SW480 (cell line): ENCODE data around the gene PEAK1.
A peak's percentile ranks its signal among the peaks of the same experiment; 100 is the strongest.

Experiments
- DNase-seq: peaks from one replicate; pipeline ENCODE4 v3.0.0-alpha.2; 2016; ENCODE audit warnings: low spot score

Gene PEAK1

DNA sequence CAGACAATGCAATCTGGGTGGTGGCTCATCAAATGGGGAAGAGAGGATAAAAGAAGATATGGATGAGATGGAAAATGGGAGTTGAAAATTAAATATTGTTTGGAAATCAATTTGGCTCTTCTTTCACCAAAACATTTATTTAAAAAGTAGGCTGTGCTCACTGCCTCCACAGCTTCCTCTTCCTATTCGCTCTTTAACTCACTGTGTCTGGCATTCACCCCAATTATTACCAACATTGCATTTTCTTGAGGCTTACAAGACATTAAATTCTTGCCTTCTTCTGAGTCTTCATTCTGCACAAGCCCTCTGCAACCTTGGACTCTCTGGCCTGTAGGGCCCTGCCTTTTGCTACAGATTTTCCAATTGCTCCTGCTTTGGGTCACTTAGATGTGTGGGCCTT lies 296.1 kb downstream of the PEAK1 start:
- no peak for DNase-seq

DNA sequence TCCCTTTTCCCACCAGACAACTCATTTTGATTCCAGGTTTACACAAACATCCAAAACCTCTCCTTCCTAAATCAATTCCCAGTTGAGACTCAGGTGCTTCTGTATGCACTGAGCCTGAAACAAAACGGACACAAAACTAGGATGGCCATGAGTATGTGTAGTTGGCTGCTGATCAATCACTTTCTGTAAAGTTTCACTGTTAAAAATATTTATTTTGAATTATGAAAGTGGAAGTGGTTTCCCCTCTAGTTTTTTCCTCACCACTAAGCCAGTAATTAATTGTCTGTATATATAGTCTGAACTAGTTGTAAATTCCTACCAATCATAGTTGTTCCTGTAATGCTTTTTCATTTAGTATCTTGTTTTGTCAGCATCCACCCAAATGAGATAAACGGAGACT lies 297.3 kb downstream of the PEAK1 start:
- no peak for DNase-seq

DNA sequence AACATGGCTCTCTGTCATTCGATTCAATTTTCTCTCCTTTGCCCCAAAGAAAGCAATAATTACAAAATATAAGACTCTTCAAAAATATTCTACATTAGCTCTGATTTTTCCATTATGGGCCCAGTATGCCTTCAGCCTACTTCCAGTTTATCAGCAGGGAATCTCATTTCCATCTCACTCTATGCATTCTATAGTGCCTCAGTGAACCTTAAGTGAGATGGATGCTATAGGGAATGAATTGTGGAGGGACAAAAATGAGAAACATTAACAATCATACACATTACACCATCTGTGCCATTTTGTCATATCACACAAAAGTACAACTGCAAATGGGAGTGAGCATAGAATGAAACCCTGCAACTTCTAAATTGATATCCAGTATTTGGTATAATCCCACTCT lies 298.3 kb downstream of the PEAK1 start:
- DNase-seq = no peak

DNA sequence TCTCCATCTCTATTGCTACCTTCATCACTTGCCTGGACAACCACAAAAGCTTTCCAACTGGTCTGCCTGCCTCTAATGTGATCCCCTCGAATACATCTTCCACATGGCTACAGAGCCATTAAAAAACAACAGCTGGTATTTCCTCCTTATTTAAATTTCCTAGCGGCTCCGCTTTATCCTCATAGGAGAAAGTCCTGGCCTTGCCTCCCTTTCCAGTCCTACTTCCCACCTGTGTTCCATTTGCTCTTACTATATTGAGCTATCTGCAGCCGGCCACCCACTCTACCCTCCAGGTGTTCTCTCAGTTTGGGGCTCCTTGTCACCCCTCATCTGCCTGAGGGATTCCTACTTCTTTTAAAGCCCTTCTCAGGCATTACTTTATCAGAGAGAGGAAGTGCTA lies 299.3 kb downstream of the PEAK1 start:
- DNase-seq = no peak

DNA sequence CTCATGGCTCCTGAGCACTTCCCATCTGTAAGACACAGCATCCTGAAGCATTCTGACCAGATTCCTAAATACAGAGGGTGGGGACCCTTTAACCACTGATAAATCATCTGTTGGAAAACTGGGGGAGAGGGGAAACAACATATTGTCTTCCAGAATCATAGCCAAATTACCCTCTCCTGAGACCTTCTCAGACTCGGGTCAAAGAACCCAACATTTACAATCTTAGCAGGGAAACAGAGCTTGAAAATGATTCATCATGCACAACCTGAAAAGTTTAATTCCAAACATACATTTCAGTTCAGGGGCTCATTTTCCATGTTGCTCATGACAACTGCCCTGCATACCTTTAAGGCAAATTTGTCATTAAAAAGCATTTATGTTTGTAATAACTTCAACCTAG lies 300.5 kb downstream of the PEAK1 start:
- no peak for DNase-seq

DNA sequence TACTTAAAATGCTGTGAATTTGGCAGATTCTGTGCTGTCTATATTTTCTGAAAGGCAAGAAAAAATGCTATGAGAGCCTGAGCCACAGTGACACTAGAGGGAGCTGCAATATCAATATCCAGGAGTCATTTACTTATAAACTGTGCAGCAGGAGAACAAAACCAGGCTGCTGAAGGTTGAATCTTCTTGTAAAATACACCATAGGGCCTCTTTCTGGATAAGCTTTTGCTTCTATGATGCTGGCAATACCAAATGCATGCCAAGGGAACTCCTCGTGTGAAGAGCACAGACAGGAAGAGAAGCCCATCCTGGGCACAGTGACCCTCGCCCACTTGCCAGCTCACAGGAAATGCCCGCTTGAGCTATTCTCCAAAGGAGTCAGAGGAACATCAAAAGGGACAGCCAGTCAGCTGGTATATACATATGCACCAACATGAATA lies 301.0 kb downstream of the PEAK1 start:
- DNase-seq = peak; percentile 66

DNA sequence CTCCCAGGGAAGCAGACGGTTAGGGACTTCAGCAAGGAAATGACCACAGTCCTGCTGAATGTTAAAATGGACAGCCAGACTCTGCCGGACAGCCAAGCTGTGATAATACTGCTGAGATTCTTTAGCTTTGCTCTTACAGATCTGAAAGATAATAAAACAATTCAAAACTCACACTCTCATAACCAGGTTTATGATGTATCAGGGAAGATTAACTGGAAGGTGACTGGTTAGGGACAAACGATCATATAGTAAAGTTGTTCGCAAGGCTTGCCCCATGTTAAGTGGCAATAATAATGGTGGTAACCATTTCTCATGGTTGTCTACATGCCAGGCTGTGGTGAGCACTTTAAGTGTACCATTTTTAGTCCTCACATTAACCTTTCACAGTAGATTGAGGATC lies 304.7 kb downstream of the PEAK1 start:
- DNase-seq = no peak

DNA sequence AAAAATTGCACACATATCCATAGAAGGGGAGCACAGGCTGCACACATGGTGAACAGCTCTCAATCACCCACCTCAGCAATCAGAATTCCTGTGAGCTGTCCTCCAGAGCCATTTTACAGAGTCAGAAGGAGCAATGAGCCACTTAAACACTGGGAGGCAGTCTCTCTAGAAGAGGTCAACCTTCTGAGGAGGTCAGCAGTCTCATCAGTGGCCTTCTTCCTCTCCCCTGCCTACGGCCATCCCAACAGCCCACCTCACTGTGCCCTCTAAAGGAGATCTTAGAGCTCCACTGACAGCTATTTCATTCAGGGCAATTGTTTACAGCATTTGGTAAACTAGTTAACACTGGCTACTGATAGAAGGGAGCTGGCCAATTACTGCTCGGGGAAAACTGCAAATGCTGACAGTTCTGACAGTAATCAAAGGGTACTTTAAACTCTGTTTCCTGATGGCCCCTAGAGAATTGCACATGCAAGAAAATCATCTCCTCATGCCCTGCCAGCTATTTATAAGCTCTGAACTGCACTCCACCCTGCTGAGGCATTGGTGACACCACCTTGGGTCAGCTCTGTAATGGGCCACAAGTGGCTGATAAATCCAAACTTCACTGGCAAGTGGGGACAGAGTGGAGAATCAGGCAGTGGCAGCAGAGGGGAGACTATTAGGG lies 306.9 kb downstream of the PEAK1 start:
- DNase-seq = no peak

DNA sequence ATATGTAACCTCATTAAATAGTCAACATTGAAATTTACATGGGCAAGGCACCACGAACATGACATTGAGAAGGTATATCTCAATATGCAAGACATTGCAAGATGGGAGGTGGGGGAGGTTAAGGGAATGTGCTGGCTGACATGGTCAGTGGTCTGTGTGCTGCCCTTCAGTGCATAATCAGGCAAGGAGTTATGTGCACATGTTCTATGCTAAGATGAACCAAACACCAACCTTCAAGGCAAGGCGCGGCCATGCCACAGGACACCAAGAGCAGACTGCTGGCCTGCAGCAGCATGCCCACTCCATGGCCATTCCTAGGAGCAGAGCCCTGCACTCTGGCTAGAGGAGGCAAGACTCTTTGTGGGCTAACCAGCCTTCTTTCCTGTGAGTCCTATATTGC lies 308.1 kb downstream of the PEAK1 start:
- no peak for DNase-seq

DNA sequence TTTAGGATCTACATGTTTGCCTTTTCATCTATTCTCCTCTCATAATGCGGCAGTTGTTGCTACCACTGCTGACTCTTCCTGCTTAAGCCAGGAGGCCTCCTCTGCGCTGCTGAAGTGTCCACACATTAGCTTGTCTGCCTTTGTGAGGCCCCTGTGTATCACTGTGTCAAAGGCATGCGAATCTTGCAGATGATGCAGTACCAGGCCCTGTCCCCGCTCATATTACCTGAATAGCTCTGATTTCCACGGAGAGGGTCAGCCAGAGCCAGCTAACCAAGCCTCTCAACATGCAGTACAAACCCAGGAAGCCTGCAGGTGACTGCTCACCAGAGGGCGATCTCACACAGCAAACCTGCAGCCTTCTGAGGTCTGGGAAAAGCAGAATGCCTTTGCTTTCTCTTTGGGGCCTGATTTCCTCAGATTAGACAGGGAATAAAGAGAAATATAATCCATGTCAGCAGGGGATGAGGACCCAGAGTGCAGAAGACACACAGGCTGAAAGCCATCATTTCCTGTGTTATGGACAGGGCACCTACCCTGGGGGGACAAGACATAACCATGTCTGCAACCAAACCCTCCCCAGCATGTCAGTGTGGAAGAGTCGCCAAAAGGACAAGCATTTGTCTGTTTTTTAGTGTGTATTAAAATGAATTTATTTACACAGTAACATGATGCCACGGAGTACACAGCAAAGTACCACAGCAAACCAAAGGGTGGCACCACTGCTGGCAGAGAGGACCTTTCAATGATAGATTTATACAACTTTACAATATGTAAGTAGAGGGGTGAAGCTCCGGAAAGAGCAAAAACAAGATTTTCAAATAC lies 312.2 kb downstream of the PEAK1 start:
- peak; percentile 46 for DNase-seq

DNA sequence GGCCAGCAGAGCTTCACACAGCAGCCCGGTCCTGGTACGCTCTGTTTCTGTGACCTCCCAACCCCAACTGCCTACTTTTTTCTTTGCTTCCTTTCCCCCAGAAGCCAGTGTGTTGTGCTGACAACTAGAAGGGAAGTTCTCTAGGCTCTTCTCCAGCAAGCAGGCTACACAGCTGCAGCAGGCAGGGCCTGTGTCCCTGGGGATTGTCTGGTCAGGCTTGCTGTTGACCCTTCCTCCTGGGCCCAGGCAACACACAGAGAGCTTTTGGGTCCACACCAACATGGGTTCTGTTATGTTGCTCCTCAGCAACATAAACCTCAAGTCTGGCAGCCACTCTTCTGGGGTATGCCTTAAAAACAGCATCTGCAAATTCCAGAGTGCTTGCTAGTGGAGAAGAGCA lies 312.8 kb downstream of the PEAK1 start:
- no peak for DNase-seq

DNA sequence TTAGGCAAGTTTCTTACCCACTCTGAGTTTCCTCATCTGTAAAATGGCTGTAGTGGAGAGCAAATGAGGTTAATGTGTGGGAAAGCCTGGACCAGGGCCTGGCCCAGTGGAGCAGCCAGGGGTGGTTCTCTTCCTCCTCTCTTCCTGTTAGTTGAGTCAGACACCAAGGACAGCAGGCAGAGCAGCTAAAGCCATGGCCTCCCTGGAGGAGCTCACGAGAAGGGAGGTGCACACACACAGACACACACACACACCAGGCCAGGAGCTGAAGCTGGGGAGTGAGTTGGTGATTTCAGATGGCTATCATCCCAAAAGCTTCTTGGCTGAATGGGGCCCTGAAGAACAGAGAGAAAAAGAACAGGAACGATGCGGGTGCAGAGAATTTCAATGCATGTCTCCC lies 315.7 kb downstream of the PEAK1 start:
- no peak for DNase-seq

DNA sequence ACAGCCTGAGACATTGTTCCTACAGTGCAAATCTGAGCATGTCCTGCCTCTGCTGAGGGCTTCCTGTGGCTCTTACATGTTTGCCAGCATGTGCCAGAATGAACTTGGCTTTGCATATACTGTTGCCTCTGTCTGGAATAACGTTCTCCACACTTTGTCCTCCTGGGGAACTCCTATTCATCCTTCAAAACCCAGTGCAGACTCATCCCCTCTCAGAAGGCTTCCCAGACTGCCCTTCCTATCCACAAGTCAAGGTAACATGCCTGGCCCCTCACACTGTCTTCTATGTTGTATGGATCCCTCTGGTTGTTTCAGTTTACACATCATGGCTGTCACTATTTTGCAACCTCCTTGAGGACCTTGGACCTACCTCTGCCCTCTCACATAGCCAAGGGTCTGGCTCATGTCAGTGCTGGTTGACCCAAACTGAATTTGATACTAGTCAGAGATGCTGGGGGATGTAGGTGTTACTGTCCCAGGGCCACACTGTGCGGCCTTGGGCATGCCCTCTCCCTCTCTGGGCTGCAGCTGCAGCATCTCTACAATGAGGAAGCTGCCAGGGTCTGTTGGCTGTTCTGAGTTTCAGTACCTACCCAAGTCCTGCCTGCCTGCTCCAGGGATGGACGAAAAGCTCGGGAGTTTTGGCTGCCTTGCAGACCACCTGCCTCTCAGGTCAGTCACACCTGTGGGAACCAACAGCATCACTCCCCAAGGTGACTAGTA lies 320.0 kb downstream of the PEAK1 start:
- DNase-seq = no peak

DNA sequence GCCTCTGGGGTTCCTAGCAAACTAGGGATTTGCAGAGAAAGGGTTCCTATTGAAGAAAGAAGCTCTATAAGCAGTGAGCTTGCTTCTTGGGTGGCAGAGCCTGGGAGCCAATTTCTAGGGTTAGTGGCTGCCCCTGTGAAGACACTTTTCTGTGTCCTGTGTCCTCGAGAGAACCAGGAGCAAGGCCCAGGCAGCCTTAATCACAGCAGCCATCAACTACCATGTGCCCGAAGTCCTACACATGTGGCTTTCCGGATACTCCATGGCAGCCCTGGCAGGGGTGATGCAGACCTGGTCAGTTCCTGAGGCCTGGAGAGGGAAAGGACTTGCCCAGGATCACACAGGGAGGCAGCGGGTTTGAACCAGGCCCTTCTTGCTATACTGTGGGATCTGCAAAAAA lies 321.3 kb downstream of the PEAK1 start:
- no peak for DNase-seq

DNA sequence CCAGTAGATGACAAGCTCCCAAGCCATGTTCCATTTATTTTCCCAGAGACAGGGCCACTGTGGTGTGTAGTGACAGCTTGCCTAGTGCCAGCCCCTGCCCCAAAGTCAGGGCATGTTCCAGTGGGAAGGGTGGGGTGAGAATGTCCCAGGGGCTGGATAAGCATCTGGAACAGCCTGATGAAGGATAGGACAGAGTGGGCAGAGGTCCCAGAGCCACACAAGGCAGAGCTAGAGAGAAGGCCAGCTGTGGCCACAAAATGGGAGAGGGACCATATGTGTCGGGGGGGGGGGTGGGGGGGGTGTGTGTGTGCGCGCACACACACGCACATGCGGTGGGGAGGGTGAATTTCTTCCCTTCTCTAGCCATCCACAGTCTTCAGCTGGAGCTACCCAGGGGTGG lies 322.0 kb downstream of the PEAK1 start:
- DNase-seq = no peak

DNA sequence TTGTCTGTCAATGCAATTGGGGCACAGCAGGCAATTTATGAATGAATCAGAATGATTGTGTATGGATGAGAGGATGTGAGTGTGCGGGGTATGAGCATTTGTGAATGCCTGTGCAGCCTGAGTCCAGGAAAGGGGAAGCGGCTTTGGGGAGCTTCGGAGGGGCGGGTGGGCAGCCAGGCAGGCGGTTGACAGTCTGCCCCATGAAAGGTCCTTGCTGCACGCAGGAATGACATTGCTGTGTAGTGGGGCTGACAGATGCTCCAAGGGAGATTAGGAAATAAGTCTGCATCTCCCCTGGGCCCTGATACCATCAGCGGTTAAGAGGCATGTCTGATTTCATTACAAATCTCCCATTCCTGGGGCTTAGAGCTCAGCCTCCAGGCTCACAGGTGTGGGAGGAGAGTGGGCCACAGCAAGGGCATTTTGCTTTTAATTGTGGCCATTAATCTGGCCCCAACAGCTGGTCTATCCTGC lies 322.6 kb downstream of the PEAK1 start:
- no peak for DNase-seq

DNA sequence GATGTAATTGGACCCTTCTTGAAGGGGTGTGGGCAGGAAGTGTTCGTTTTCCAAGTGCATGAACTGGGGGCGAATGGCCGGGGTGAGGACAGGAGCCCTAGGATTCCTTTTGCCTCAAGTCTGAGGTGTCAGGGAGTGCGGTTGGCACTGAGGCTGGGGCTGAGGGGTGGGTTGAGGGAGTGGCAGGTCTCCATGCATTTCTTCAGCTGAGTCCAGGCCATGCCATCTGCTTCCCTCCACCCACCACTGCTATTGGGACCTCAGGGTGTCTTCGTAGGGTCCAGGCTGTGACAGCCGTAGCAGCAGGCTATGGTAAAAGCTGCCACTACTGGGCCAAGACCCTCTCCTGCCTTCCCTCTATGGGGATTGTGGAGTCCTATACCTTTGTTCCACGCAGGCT lies 323.4 kb downstream of the PEAK1 start:
- DNase-seq = no peak

DNA sequence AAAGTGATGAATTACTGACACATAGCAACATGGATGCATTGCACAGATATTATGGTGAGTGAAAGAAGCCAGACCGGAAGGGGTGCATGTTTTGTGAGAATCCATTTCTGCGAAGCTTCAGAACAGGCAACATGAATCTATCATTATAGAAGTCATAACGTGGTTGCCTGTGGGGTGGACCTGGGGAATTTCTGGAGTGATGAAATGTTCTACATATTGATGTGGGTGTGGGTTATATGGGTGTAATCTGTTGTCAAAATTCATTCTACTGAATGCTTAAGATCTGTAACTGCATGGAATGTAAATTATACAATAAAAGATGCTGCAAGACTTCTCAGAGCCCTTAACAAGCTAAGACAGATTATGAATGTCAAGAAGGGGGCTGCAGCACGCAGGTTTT lies 323.8 kb downstream of the PEAK1 start:
- DNase-seq = no peak

DNA sequence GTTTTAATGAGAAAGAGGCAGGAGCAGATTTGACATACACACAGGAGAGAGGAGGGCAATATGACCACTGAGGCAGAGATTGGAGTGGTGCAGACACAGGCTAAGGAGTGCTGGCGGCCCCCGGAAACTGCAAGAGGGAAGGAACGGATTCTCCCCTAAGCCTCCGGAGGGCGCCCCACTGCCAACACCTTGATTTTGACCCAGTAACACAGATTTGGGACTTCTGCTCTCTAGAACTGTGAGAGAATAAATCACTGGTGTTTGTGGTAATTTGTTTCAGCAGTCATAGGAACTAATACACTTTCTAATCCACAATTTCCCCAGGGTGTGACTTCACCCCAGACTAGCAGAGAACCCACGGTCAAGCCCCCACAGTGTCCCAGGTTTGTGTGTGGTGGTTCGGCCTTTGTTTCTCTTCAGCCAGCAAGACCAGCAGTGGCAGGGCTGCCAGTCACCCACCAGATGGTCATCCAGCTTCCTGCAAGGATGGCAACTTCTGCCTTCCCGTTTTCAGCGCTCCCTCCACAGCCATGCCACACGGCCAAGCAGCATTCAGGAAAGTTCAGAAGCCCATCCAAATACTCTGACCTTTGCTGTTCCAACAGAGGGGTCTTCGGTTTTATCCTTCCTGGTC lies 325.4 kb downstream of the PEAK1 start:
- DNase-seq = no peak

DNA sequence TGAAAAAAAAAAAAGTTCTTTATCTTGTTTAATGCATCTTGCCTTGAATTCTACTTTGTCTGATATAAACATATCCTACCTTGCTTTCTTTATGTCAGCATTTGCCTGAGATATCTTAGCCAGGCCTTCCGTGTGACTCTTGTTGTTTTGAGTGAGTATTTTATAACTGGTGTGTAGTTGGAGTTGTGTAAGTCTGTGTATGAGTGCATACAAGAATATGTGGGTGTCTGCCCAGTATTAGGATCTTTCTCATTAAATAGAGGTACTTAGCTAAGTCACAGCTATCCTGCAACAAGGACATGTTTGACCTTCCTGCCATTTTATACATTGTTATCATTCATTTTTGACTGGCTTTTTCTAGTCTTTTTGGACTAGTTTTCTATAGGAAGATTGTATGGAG lies 326.5 kb downstream of the PEAK1 start:
- no peak for DNase-seq

DNA sequence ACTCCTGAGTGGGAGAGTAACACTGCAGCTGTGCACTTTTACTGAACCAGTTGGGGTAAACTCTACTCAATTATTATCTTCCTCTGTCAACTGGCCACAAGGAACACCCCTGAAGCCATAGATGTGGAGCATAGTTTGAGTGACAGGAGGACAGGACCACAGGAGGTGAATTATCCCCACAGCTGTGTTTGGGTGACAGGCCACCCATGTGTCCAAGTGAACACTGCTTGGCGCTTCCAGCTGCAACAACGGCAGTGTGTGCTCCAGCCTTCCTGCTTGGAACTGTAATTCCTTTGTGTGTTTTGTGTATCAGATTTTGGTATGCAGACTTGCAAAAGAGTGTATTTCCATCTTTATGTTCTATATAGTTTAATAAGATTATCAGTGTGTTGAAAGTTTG lies 328.8 kb downstream of the PEAK1 start:
- no peak for DNase-seq

DNA sequence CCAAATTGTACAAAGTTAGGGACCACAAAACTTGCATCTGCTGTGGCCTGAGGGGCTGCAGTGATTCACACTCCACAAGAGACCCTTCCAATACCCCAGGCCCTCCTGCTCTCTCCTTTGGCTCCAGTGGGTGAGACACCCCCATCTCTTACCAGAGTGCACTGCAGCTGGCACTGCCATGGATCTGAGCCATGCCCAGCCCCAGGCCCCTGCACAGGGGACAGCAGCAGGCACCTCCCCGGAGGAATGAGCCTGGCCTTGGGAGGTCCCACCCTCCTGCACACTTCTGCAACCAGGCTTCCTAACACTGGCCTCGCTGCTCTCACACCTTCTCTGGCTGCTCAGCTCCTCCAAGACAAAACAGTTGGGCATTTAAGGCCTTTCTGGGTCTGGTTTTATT lies 332.7 kb downstream of the PEAK1 start:
- DNase-seq = no peak

DNA sequence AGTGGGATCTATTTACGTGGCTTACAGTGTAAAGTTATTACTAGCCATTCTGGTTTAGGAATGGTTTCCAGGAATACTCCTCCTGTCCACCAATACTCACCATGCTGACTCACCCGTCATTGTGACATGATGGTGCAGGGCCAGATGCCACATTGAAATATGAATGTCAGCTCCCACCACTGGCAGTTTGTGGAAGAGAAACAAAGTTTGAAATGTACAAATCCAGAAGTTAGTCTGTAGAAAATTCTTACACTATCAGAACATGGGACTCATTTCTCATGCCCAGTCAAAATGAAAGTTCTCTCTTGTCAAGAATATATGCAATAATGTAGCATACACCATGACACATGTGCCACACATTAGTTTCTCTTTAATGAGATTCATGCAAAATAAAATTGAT lies 334.6 kb downstream of the PEAK1 start:
- peak; percentile 31 for DNase-seq
